NB4 (cell line): Measurements from ENCODE around the gene PALM3.

Experiments used
- DNase-seq: peaks from one replicate; pipeline ENCODE4 v3.0.0; 2010; ENCODE audit warnings: low read depth
- H3K4me3 ChIP-seq: one replicate; pipeline ENCODE4 v1.5.1; 2011; ENCODE audit warnings: mild to moderate bottlenecking, low read depth, low read length, moderate library complexity
- CTCF ChIP-seq: IDR thresholded peaks from one replicate; pipeline ENCODE4 v1.5.1; 2012; ENCODE audit warnings: low read depth, low read length
- MYC ChIP-seq: IDR thresholded peaks from 2 replicates; pipeline ENCODE4 v1.6.1; 2011; ENCODE audit warnings: low read depth, low read length
- POLR2A ChIP-seq: IDR thresholded peaks from 2 replicates; pipeline ENCODE4 v1.6.1; 2011; ENCODE audit warnings: mild to moderate bottlenecking; ENCODE audit not compliant: insufficient read length; ENCODE audit errors: extremely low read depth
- TF ChIP-seq, protein P1 (sequence below): IDR thresholded peaks from 2 replicates; pipeline ENCODE4 v1.6.1; 2011; ENCODE audit warnings: low read depth, low read length

PALM3 gene

DNA sequence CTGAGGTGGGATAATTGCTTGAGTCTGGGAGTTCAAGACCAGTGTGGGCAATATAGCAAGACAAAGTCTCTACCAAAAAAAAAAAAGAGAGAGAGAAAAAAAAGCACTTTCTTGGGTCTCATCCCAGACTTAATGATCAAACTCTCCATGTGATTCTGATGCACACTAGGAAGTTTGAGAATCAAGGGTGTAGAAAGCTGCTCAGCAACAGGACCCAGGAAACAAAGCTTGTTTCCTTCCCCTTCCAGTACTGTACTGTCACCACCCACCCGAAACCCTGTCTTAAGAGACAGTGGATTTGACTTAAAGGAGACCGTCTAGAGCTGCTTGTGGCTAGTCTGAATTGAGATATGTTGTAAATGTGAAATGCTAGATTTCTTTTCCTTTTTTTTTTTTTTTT, 16.5 kb upstream of the PALM3 start:
- no peak for DNase-seq
- TF ChIP-seq, protein P1, sequence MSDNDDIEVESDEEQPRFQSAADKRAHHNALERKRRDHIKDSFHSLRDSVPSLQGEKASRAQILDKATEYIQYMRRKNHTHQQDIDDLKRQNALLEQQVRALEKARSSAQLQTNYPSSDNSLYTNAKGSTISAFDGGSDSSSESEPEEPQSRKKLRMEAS, result no peak
- no peak for TF ChIP-seq CTCF
- no peak for TF ChIP-seq MYC
- H3K4me3 ChIP-seq, result no peak overlapping the region

DNA sequence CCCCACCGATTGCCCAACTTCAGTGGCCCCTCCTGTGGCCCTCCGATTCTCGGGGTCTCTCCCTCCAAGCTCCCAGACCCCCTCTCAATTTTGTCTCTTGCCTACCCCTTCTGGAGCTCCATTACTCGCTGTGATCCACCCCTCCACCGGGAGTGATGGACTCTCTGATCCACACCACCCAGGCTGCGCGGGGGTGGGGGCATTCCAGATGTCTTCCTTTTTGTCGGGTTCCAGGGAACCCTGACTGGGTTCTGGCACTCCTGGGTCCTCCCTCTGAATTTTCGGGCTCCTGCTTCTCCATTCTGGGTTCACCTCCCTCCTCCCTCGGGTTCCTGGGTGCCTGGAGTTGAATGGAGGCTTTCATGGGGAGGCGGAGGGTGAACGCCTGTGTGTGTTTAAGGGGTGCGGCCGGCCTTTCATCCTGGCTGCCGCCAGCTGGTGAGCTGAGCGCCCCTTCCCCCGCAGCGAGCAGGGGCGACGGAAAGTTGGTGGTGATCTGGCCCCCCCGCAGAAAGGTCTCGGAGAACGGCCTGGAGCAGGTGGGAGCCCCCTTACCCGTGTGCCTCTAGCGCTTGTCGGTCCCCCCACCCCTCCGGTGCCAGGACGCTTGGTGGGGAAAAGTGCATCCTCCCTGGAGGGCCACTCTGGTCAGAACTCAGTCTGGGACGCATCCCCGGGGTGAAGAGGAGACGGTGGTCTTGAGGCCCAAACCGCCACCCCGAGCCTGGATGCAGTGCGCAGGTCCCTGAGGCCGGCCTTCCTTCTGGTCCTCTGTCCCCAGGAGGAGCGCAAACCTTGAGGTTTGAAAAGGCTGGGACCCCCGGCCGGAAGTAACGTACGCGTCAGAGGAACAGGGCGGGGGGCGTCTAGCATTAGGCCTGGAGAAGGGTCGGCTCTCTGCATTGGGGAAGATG, 12.3 kb upstream of the PALM3 start:
- no peak for DNase-seq
- TF ChIP-seq POLR2A (no peak), MYC (no peak), CTCF (no peak)
- TF ChIP-seq, protein P1, result no peak
- H3K4me3 ChIP-seq, result peak overlapping the region; percentile 47

GRCh38 chr19:14073261-14073924, 11.5 kb upstream of the PALM3 start:
- H3K4me3 ChIP-seq, result peak overlapping the region; percentile 47
- DNase-seq, result peak; percentile 81
- no peak for TF ChIP-seq POLR2A
- peak; percentile 15 for TF ChIP-seq CTCF
- no peak for TF ChIP-seq MYC

- DNase-seq, result peak; percentile 54
- TF ChIP-seq MYC (no peak), POLR2A (no peak), CTCF (no peak)
- TF ChIP-seq, protein P1, result 0 out of 2 replicates have a peak, but pooled peaks have one; percentile 5
- H3K4me3 ChIP-seq, result peak within 1 kb of the TSS; percentile 47
Measured at GRCh38 chr19:14072535-14073260, 10.8 kb upstream of the PALM3 start, which contains the start of gene MISP3. Gene MISP3, plus strand, starts transcription at chr19:14072786. Its CDS starts 524 bp downstream, at chr19:14073310.

- DNase-seq, result no peak
- TF ChIP-seq, protein P1, result no peak
- no peak for TF ChIP-seq MYC
- no peak for TF ChIP-seq CTCF
- TF ChIP-seq POLR2A, result no peak
- no peak overlapping the region for H3K4me3 ChIP-seq
Measured at GRCh38 chr19:14070268-14071050, 8.6 kb upstream of the PALM3 start.
